Ovary (tissue), 9 donors: ENCODE data around the gene RACGAP1. TPM values are rescaled to one million over a fixed set of nuclear protein-coding genes. Genes with fewer than 3 reads are reported as not detected.

Source experiments
- DNase-seq, 5 donors: peaks; one replicate each; pipeline ENCODE4 v3.0.0-alpha.2; 2019 to 2020
- H3K27ac ChIP-seq, 2 donors: fragments of 200-600 bp; one replicate each; pipeline versions ENCODE4 v1.5.1 to v1.8.0; 2019 to 2022
- H3K27me3 ChIP-seq: fragments of 200-600 bp; one replicate; pipeline ENCODE4 v1.8.0; 2022
- H3K36me3 ChIP-seq: fragments of 200-600 bp; sonication (generic); one replicate; pipeline ENCODE4 v1.5.1; 2019
- H3K4me1 ChIP-seq: one replicate; pipeline ENCODE4 v1.8.1; 2013; ENCODE audit warnings: mild to moderate bottlenecking, moderate library complexity; ENCODE audit not compliant: insufficient read depth
- H3K4me3 ChIP-seq: fragments of 200-600 bp; sonication (generic); one replicate; pipeline ENCODE4 v1.5.1; 2017
- H3K9me3 ChIP-seq, 2 donors: fragments of 200-600 bp in 1 of 2; sonication (generic) in 1 of 2; one replicate each; pipeline versions ENCODE4 v1.5.1 to v1.8.1; 2013 to 2019; ENCODE audit warnings: mild to moderate bottlenecking in 1 of 2, moderate library complexity in 1 of 2
- EP300 ChIP-seq: sonication (generic); formaldehyde crosslinking; IDR thresholded peaks from one replicate; pipeline ENCODE4 v1.6.1; 2017; ENCODE audit warnings: antibody characterized with exemption
- POLR2A ChIP-seq: fragments of 450-650 bp; IDR thresholded peaks from one replicate; pipeline ENCODE4 v1.6.1; 2017; ENCODE audit warnings: antibody characterized with exemption, mild to moderate bottlenecking, moderate library complexity
- WGBS, 3 donors: extraction: QIAGEN DNeasy Blood & Tissue Kit in 1 of 3; methylation state at CpG; one replicate each; pipeline versions ENCODE4 v1.1.5 to v1.1.7; 2013 to 2017; 5-methylcytosine and 5-hydroxymethylcytosine counted together
- intact Hi-C, 4 donors: fragments of 100-400 bp; cut with DNase I; formaldehyde crosslinking; loops; one replicate each; pipeline versions ENCODE4 v1.11.0 to v1.15.1; 2022 to 2023
- polyA plus RNA-seq, 2 donors: library from polyadenylated mRNA; stranded (reverse); fragments of 200-250 nt in 1 of 2; fragments of 350-450 nt in 1 of 2; fragmentation: Illumina TruSeq in 1 of 2; extraction: RNeasy Lipid Tissue Mini Kit (QIAGEN cat#74804) in 1 of 2; gene quantifications; one replicate each; pipeline ENCODE4 v1.2.3, GENCODE V29; 2013 to 2014
- total RNA-seq, 7 donors: library from RNA; depleted of rRNA in 2 of 7; stranded (reverse); fragments of >200 nt in 2 of 7; fragmentation: NEBNext Ultra II Directional in 3 of 7; extraction: Animal tissue kit (Norgen Biotek cat#: 25700) in 3 of 7; gene quantifications; one replicate each; pipeline versions ENCODE4 v1.1.0 to v1.2.4, GENCODE V29; 2016 to 2023
- TF ChIP-seq, protein P1 (sequence below), 3 donors: fragments of 450-650 bp in 2 of 3; fragments of 200-600 bp in 1 of 3; IDR thresholded peaks; one replicate each; pipeline versions ENCODE4 v1.5.1 to v1.8.0; 2016 to 2022; ENCODE audit warnings: antibody characterized with exemption in 3 of 3, mild to moderate bottlenecking in 1 of 3
- donor health status: DM: no; HTN: no; CAD: no; lungs with moderate emphysema.
- donor health status: DM: no; HTN: no; CAD: no.
- donor health status: Bipolar disorder and iron deficiency.
- donor health status: DM: yes; HTN: yes; CAD: no.
- donor health status: DM: no; HTN: no; CAD: no.
- donor health status: DM: yes; HTN: yes; CAD: no.

The RACGAP1 gene
- total and polyA plus RNA-seq, 9 donors = 2.1 to 10.8 (median 3.8) TPM

DNA sequence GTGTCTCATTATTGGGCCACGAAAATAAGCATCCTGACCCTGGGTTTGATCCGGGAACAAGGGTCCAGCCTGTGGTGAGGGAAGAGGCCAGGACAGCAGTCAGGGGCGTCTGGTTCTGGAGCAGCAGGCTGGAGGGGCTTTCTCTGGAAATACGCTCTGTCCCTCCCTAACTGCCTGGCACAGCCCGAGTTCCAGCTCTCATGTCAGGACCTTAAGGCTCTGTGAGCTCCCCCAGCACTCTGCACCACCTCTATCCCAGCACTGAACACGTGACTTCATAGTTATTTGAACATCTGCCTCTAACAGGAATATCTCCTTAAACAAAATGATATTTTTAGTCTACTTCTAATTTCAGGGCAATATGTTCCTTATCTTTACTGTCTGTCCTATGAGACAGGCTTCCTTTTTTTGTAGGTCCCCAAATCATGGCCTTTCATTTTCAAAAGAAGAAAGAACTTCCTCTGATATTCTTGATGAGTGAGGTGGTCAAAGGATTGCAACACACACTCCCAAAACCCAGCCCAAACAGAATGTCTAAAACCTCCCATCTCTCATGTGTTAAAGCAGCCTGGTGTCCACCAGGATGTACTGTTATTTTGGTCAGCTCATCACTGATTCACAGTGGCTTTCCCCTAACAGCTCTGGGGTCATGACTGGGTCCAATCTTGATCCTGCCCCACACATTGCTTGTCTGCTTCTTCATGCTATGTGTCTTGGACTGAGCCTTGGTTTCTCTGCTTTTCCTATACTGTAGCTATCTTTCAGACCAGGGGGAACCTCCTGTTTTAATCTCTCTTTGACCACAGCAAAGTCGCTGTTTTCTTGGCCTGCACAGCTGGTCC, 42.8 kb downstream of the RACGAP1 start:
- no peaks in the 10 kb centered on the region for H3K9me3 ChIP-seq
- H3K4me3 ChIP-seq = no peak overlapping the region
- H3K27me3 ChIP-seq = no peaks in the 10 kb centered on the region
- 57 to 67% (median 61%) methylated on average over 7 of the region's 7 CpGs for WGBS, 3 donors
- intact Hi-C loops = no loop called here
- H3K4me1 ChIP-seq = no peaks in the 10 kb centered on the region
- H3K27ac ChIP-seq = no peak overlapping the region
- TF ChIP-seq POLR2A (no peak), EP300 (no peak)
- TF ChIP-seq, protein P1, sequence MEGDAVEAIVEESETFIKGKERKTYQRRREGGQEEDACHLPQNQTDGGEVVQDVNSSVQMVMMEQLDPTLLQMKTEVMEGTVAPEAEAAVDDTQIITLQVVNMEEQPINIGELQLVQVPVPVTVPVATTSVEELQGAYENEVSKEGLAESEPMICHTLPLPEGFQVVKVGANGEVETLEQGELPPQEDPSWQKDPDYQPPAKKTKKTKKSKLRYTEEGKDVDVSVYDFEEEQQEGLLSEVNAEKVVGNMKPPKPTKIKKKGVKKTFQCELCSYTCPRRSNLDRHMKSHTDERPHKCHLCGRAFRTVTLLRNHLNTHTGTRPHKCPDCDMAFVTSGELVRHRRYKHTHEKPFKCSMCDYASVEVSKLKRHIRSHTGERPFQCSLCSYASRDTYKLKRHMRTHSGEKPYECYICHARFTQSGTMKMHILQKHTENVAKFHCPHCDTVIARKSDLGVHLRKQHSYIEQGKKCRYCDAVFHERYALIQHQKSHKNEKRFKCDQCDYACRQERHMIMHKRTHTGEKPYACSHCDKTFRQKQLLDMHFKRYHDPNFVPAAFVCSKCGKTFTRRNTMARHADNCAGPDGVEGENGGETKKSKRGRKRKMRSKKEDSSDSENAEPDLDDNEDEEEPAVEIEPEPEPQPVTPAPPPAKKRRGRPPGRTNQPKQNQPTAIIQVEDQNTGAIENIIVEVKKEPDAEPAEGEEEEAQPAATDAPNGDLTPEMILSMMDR (IDR thresholded peaks at IDR 0.05) = no peak
- H3K36me3 ChIP-seq = no peaks in the 10 kb centered on the region
- DNase-seq = no peak

DNA sequence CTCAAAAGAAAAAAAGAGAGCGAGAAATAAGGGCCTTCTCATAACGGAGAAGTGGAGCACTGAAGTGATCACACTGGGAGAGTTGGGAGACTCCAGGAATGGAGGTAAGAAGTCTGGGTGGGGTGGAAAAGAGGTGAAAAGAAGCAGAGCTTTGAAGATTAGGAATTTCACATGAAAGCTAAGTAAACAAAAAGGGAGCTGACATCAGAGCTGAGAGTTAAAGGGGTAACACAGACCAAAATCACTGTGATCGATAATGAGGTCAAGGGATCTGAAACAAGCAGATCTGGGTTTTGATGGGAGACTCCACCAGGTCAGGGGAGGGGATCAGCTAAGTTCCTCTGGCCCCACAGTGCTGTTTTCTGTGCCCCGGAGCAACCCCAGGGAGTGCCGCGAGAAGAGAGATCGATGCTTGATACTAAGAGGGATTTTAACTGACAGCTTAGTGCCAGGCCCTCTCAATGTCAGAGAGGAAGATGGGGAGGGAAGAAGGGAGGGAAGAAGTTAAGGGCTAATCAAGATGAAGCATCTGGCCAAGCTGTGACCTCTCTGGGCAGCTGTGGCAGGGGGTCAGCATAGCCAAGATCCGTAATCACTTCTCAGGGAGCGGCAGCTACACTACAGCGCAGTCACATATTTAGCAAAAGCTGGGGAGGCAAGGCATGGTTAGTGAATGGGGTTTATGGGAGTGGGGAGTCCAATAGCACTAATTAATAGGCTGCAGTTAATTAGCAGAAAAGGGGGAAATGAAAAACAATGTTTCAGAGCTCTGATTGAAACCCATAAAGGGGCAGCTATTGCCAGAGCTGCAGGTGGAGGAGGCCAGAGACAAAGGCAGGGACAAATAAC, 44.6 kb downstream of the RACGAP1 start:
- TF ChIP-seq, protein P1 (IDR thresholded peaks at IDR 0.05) = no peak
- TF ChIP-seq POLR2A (no peak), EP300 (no peak)
- DNase-seq = no peak
- 91 to 96% (median 96%) methylated on average over 10 of the region's 10 CpGs for WGBS, 3 donors
- H3K36me3 ChIP-seq = no peaks in the 10 kb centered on the region
- no peak overlapping the region for H3K4me3 ChIP-seq
- H3K27me3 ChIP-seq = no peaks in the 10 kb centered on the region
- H3K27ac ChIP-seq = no peak overlapping the region
- H3K9me3 ChIP-seq = no peaks in the 10 kb centered on the region
- intact Hi-C loops = no loop called here
- no peaks in the 10 kb centered on the region for H3K4me1 ChIP-seq

DNA sequence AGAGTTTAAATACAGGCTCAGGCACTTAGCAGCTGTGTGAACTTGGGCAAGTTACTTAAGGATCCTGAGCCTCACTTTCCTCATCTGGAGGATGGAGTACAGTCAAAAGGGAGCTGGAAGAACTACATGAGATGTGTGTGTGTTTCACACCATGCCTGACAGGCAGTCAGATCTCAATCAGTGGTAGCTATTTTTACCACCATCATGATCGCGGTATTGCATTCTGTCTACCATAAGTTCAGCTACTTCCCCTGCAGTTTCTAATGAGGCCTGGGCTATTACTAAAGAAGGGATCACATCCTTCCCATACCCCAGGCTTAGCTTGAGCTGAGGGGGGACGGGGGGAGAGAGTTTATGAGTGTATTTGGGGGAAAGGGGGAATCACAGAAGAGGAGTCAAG, 45.5 kb downstream of the RACGAP1 start:
- Histone ChIP-seq H3K9me3 (no peaks in the 10 kb centered on the region), H3K36me3 (no peaks in the 10 kb centered on the region), H3K4me1 (peaks cover 2% of the 10 kb centered on the region), H3K27me3 (no peaks in the 10 kb centered on the region), H3K4me3 (no peak overlapping the region), H3K27ac (no peak overlapping the region)
- intact Hi-C loops = no loop called here
- TF ChIP-seq EP300 (no peak), POLR2A (no peak)
- TF ChIP-seq, protein P1 (IDR thresholded peaks at IDR 0.05) = no peak
- DNase-seq = no peak
- 89 to 93% (median 92%) methylated on average over 3 of the region's 3 CpGs for WGBS, 3 donors

DNA sequence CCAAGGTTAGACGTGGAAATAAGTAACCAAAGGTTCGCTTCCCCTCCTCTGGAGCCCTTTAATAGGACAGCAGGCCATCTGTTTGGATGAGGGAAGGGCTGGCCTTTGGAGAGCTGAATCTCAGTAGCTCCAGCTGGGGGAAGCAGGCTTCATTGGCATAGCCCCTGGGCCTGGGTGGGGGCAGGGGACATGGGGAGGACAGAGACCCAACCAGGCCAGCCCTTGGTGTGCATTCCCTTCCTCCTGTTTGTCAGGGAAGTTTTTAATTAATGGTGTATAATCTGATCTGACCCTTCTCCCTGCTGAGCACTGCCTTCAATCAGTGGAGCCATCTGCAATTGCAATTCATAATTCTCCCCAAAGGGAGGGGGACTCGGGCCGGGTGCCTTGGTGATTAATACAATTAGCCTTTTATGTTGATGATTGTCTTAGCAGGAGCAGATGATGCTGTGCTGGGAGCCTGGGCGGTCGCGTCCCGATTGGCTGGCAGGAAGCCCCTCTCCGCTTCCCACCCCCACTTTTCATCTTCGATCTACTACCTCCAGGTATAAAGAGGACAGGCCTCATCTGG, 46.2 kb downstream of the RACGAP1 start:
- H3K4me3 ChIP-seq = no peak overlapping the region
- no peak overlapping the region for H3K27ac ChIP-seq
- H3K4me1 ChIP-seq = peaks cover 5% of the 10 kb centered on the region
- H3K36me3 ChIP-seq = no peaks in the 10 kb centered on the region
- TF ChIP-seq, protein P1 (IDR thresholded peaks at IDR 0.05) = no peak
- TF ChIP-seq POLR2A = no peak
- TF ChIP-seq EP300 = no peak
- H3K9me3 ChIP-seq = no peaks in the 10 kb centered on the region
- H3K27me3 ChIP-seq = no peaks in the 10 kb centered on the region
- DNase-seq = no peak
- intact Hi-C loops = no loop called here
- 90 to 95% (median 92%) methylated on average over 10 of the region's 10 CpGs for WGBS, 3 donors
